Progenitor cell of endocrine pancreas (in vitro differentiated cells): ENCODE results near the gene ZEB1. TPM values are rescaled to one million over a fixed set of nuclear protein-coding genes. Genes with fewer than 3 reads are reported as not detected.

ENCODE experiments used
- DNase-seq: peaks from one replicate; pipeline ENCODE4 v3.0.0; 2021; ENCODE audit warnings: low spot score; ENCODE audit not compliant: unreplicated experiment
- H3K27ac Mint-ChIP-seq: 2 replicates; pipeline ENCODE4 v1.8.0; 2021; ENCODE audit warnings: mild to moderate bottlenecking, moderate library complexity, mixed read lengths
- H3K27me3 Mint-ChIP-seq: 2 replicates; pipeline ENCODE4 v1.8.0; 2021; ENCODE audit warnings: mixed read lengths
- H3K36me3 Mint-ChIP-seq: 2 replicates; pipeline ENCODE4 v1.8.0; 2022; ENCODE audit warnings: mixed read lengths; ENCODE audit not compliant: insufficient read depth
- H3K4me1 Mint-ChIP-seq: 2 replicates; pipeline ENCODE4 v1.8.0; 2021; ENCODE audit warnings: low read depth, mixed read lengths
- H3K4me3 Mint-ChIP-seq: 2 replicates; pipeline ENCODE4 v1.8.0; 2021; ENCODE audit warnings: low read depth, mild to moderate bottlenecking, moderate library complexity, mixed read lengths
- H3K9me3 Mint-ChIP-seq: 2 replicates; pipeline ENCODE4 v1.8.0; 2021; ENCODE audit warnings: low read depth, mixed read lengths
- CTCF ChIP-seq: fragments of 200-600 bp; sonication (generic); IDR thresholded peaks from one replicate; pipeline ENCODE4 v1.5.0; 2021; ENCODE audit warnings: antibody characterized with exemption, mild to moderate bottlenecking; ENCODE audit not compliant: unreplicated experiment
- total RNA-seq: library from RNA; stranded (reverse); gene quantifications from 2 replicates; pipeline ENCODE4 v1.2.1, GENCODE V29; 2021

Gene ZEB1
- total RNA-seq, 1 donor from 2014 or later = 1.7 TPM

GRCh38 chr10:31343551-31343950 is 24.5 kb downstream of the ZEB1 start:
- no peaks in the 10 kb centered on the region for H3K27me3 Mint-ChIP-seq
- no peaks in the 10 kb centered on the region for H3K4me1 Mint-ChIP-seq

GRCh38 chr10:31345886-31346285 is 26.9 kb downstream of the ZEB1 start:
- no peak overlapping the region for H3K4me3 Mint-ChIP-seq
- H3K4me1 Mint-ChIP-seq = no peaks in the 10 kb centered on the region
- H3K9me3 Mint-ChIP-seq = no peaks in the 10 kb centered on the region
- no peak overlapping the region for H3K27ac Mint-ChIP-seq
- no peaks in the 10 kb centered on the region for H3K27me3 Mint-ChIP-seq
- TF ChIP-seq CTCF = no peak
- H3K36me3 Mint-ChIP-seq = no peaks in the 10 kb centered on the region
- DNase-seq = no peak

More at GRCh38 chr10:31343551-31343950, 24.5 kb downstream of the ZEB1 start:
- Mint-ChIP-seq H3K4me3 (no peak overlapping the region), H3K9me3 (no peaks in the 10 kb centered on the region), H3K36me3 (no peaks in the 10 kb centered on the region), H3K27ac (no peak overlapping the region)
- DNase-seq = no peak
- no peak for TF ChIP-seq CTCF

- no peak overlapping the region for H3K4me3 Mint-ChIP-seq
- H3K36me3 Mint-ChIP-seq = no peaks in the 10 kb centered on the region
- no peak for TF ChIP-seq CTCF
- H3K27me3 Mint-ChIP-seq = no peaks in the 10 kb centered on the region
- no peaks in the 10 kb centered on the region for H3K9me3 Mint-ChIP-seq
- no peaks in the 10 kb centered on the region for H3K4me1 Mint-ChIP-seq
- H3K27ac Mint-ChIP-seq = no peak overlapping the region
- no peak for DNase-seq
Observed at GRCh38 chr10:31346953-31347352, 27.9 kb downstream of the ZEB1 start.

GRCh38 chr10:31347705-31348104 is 28.7 kb downstream of the ZEB1 start:
- Mint-ChIP-seq H3K27me3 (no peaks in the 10 kb centered on the region), H3K4me1 (no peaks in the 10 kb centered on the region), H3K36me3 (no peaks in the 10 kb centered on the region)

GRCh38 chr10:31350891-31351290 is 31.9 kb downstream of the ZEB1 start:
- Mint-ChIP-seq H3K4me1 (no peaks in the 10 kb centered on the region), H3K4me3 (no peak overlapping the region), H3K27me3 (no peaks in the 10 kb centered on the region), H3K36me3 (no peaks in the 10 kb centered on the region), H3K9me3 (no peaks in the 10 kb centered on the region), H3K27ac (no peak overlapping the region)
- no peak for DNase-seq
- no peak for TF ChIP-seq CTCF

More at GRCh38 chr10:31347705-31348104, 28.7 kb downstream of the ZEB1 start:
- no peak for TF ChIP-seq CTCF
- no peak for DNase-seq
- H3K9me3 Mint-ChIP-seq = no peaks in the 10 kb centered on the region
- H3K27ac Mint-ChIP-seq = no peak overlapping the region
- no peak overlapping the region for H3K4me3 Mint-ChIP-seq
